Measurements from ENCODE around the gene ANGPTL8. TPM values are rescaled to one million over a fixed set of nuclear protein-coding genes. Genes with fewer than 3 reads are reported as not detected.

Gene ANGPTL8
- total RNA-seq, 2 donors from 2014 or later, result 1.3 TPM; not detected in 1

- Histone ChIP-seq H3K36me3 (peaks cover 44% of the 10 kb centered on the region), H3K27ac (peak overlapping the region; percentile 95 to 96), H3K9me3 (no peaks in the 10 kb centered on the region), H3K4me3 (peak overlapping the region; percentile 1 to 67), H3K27me3 (no peaks in the 10 kb centered on the region), H3K4me1 (peaks cover 9 to 91% of the 10 kb centered on the region in 2 donors)
- no peak for DNase-seq (ENCODE audit: low spot score)
- TF ChIP-seq CTCF (IDR thresholded peaks at IDR 0.05), result no peak
Observed at GRCh38 chr19:11194173-11194572, 45.2 kb upstream of the ANGPTL8 start.

DNA sequence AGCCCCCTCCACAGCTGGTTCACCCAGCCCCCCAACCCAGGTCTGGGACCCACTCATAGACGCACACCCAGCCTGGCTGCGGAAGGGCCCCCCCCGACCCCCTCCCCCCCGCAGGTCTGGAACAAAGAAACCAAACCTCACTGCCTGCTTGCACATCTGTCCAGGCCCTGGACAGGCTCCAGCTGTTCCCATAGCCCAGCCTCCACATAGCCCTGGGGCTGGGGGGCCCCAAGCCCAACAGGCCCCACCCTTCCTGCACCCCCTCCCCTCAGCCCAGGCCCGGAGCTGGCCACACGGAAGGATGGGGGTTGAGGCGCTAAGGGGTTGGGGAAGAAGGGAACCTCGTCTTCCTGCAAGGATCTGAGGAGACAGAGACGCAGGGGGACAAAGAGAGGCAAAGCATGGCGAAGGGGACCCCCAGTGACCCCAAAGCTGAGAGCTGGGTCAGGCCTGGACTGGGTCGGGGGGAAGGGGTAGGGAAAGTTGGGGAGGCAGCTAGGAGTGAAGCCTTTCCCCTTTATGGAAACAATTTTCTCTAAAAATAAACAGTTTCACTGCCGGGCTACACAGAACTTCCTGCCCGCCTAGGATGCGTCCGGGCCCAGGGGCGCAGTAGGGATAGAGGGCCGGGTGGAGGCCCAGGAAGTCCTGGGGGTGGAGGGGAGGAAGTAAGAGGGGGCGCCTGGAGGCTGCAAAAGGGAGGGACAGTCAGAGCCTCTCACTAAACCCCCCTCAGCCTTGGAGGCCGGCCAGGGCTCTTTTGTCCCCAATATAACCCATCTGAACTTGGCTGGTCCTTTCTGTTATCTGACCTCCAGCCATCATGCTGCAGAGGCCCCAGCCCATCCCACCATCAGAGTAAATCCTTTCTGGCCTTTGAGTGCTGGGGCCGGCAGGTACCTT is 44.5 kb upstream of the ANGPTL8 start:
- H3K36me3 ChIP-seq, result peaks cover 44% of the 10 kb centered on the region
- peak overlapping the region; percentile 67 to 82 for H3K4me3 ChIP-seq
- no peaks in the 10 kb centered on the region for H3K9me3 ChIP-seq
- TF ChIP-seq CTCF (IDR thresholded peaks at IDR 0.05), result no peak
- peaks cover 8 to 86% of the 10 kb centered on the region in 2 donors for H3K4me1 ChIP-seq
- peak overlapping the region; percentile 95 to 96 for H3K27ac ChIP-seq
- H3K27me3 ChIP-seq, result no peaks in the 10 kb centered on the region
- DNase-seq (ENCODE audit: low spot score), result no peak

- Histone ChIP-seq H3K9me3 (no peaks in the 10 kb centered on the region), H3K36me3 (peaks cover 38% of the 10 kb centered on the region), H3K4me1 (peaks cover 3 to 79% of the 10 kb centered on the region in 2 donors), H3K4me3 (peak overlapping the region; percentile 67 to 82), H3K27ac (peak overlapping the region; percentile 95 to 96), H3K27me3 (no peaks in the 10 kb centered on the region)
- DNase-seq (ENCODE audit: low spot score), result no peak
- TF ChIP-seq CTCF (IDR thresholded peaks at IDR 0.05), result no peak
Observed at GRCh38 chr19:11195681-11196080, 43.7 kb upstream of the ANGPTL8 start.

DNA sequence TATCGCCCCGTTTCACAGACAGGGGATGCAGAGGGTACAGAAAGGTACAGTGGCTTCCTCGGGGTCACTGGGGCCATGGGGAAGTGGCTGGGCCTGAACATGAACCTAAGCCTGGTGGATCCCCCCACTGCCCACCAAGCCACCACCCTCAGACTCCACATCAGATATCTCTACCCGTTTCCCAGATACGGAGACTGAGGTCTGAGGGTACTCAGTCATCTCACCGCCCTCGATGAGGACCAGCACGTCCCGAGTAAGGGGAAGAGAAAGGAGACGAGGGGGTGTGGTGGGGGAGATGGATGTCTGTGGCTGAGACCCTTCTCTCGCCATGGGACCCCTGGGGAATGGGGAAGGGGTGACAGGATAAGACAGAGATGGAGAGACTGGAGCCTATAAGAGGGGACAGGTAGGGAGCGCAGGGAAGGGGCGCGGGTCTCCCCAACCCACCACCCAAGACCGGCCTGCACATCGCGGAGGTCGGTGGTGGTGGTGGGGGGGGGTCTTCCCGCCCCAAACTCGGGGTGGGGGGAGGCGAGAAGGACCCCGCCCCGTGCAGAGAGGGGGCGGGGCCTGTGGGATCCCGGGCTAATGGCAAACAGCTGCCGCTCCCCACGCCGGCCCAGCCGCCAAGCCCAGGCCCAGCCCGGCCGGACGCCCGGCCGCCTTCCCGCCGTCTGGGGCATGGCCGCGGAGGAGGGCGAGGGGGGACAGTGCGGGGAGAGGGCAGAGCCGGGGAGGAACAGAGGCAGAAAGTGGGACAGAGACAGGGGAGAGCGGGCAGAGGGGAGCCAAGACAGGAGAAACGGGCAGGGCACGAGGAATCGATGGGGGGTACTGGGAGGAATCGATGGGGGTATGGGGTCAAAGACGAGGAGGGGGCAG is 42.8 kb upstream of the ANGPTL8 start:
- peaks cover 3 to 69% of the 10 kb centered on the region in 2 donors for H3K4me1 ChIP-seq
- no peaks in the 10 kb centered on the region for H3K9me3 ChIP-seq
- DNase-seq (ENCODE audit: low spot score), result no peak
- H3K27me3 ChIP-seq, result no peaks in the 10 kb centered on the region
- H3K36me3 ChIP-seq, result peaks cover 35% of the 10 kb centered on the region
- peak overlapping the region; percentile 67 to 82 for H3K4me3 ChIP-seq
- peak overlapping the region; percentile 95 to 96 for H3K27ac ChIP-seq
- no peak for TF ChIP-seq CTCF (IDR thresholded peaks at IDR 0.05)

DNA sequence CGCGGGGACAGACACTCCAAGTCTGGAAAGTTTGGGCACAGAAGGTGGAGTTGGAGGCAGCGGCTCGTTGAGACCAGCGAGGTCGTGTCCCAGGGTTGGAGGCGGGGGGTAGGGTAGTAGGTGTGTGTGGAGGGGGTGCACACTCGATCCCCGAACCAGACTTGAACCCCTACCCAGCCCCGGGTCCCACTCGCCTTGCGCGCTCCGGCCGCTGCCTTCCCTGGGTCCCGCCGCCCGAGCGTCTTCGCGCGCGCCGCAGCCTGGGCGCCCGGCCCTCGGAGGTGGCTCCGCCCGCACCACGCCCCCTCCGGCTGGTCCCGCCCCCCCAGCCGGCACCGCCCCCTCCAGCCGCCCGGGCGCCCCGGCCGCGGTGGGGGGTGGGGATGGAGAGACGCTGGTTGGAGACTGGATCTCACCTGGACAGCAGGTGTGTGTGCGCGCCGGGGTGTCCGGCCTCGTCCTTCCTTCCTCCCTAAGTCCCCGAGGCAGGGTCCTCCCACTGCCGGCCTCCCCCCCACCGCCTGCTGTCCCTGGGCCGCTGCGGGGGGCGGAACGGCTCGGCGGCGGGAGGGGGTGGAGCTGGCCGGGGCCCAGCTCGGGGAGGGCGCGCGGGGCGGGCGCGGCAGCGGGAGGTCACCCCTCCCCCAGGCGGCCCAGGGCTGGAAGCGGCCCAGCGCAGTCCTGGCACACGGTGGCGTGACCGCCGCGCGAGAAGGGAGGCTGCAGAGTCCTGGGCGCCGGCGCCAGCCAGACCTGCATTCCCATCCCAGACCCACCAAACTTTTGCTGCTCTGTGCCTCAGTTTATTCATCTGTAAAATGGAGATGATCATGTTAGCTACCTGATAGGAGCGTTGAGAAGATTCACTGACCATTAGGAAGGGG is 41.9 kb upstream of the ANGPTL8 start, which contains the start of gene KANK2:
KANK2 (minus strand) TSS at position 255 of the 884 bp plus-strand sequence. CDS start 3,034 bp downstream, outside the sequence.
- DNase-seq (ENCODE audit: low spot score), result peak; percentile 79
- H3K4me3 ChIP-seq, result peak within 1 kb of the TSS; percentile 67 to 82
- H3K36me3 ChIP-seq, result peaks cover 35% of the 10 kb centered on the region
- TF ChIP-seq CTCF (IDR thresholded peaks at IDR 0.05), result peak in 1 of 2 donors; percentile 30
- H3K9me3 ChIP-seq, result no peaks in the 10 kb centered on the region
- peak within 1 kb of the TSS; percentile 95 to 96 for H3K27ac ChIP-seq
- peaks cover 3 to 65% of the 10 kb centered on the region in 2 donors for H3K4me1 ChIP-seq
- H3K27me3 ChIP-seq, result no peaks in the 10 kb centered on the region

All from right atrium auricular region (tissue), 2 donors.